GM21723 (cell line): Measurements from ENCODE around the gene NYNRIN.
"Not testable (repeated sequence)": the region's sequence is repeated elsewhere in the genome, so short reads cannot be mapped to it uniquely, and the experiment has no call there.

Source experiments
- ATAC-seq: cut with Tn5 transposase; IDR thresholded peaks from one replicate; pipeline ENCODE4 v1.9.1; 2021; ENCODE audit warnings: mild to moderate bottlenecking, moderate library complexity; ENCODE audit not compliant: unreplicated experiment

Gene NYNRIN

DNA sequence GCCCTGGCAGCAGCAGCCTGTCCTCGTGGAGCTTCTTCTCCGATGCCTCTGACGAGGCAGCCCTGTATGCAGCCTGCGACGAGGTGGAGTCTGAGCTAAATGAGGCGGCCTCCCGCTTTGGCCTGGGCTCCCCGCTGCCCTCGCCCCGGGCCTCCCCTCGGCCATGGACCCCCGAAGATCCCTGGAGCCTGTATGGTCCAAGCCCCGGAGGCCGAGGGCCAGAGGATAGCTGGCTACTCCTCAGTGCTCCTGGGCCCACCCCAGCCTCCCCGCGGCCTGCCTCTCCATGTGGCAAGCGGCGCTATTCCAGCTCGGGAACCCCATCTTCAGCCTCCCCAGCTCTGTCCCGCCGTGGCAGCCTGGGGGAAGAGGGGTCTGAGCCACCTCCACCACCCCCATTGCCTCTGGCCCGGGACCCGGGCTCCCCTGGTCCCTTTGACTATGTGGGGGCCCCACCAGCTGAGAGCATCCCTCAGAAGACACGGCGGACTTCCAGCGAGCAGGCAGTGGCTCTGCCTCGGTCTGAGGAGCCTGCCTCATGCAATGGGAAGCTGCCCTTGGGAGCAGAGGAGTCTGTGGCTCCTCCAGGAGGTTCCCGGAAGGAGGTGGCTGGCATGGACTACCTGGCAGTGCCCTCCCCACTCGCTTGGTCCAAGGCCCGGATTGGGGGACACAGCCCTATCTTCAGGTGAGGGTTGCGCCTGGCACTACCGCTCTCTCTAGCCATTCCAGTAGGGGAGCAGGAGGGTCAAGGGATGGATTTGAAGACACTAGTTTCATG is 28.7 kb upstream of the NYNRIN start:
- ATAC-seq: no peak

DNA sequence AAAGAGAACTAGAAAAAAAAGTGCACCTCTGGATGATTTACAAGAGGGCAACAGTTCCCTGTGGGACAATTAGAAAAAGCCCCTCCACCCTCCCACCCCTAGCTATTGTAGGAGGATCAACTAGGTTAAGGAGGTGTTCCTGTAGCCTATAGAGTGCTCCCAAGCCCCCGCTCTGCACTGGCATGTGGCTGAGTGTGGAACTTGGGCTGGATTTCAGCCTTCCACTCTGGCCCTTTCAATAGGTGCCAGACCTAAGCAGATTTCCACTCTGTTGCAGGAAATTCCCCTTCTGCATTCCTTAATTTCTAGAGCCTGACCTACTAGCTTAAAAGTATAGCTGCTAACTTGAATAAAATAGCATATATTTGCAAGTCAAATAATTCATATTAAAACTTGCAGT is 28.1 kb upstream of the NYNRIN start:
- ATAC-seq: no peak

DNA sequence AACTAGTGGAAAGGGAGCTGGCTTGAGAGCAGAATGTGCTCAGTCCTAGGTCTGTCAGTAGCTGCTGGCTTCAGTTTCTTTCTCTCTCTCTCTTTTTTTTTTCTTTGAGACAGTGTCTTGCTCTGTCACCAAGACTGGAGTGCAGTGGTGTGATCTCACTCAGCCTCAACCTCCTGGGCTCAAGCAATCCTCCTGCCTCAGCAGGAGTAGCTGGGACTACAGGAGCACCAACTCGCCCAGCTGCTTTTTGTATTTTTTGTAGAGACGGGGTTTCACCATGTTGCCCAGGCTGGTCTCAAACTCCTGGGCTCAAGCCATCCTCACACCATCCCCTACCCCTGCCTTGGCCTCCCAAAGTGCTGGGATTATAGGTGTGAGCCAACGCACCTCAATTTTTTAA is 27.2 kb upstream of the NYNRIN start:
- not testable (repeated sequence) for ATAC-seq

DNA sequence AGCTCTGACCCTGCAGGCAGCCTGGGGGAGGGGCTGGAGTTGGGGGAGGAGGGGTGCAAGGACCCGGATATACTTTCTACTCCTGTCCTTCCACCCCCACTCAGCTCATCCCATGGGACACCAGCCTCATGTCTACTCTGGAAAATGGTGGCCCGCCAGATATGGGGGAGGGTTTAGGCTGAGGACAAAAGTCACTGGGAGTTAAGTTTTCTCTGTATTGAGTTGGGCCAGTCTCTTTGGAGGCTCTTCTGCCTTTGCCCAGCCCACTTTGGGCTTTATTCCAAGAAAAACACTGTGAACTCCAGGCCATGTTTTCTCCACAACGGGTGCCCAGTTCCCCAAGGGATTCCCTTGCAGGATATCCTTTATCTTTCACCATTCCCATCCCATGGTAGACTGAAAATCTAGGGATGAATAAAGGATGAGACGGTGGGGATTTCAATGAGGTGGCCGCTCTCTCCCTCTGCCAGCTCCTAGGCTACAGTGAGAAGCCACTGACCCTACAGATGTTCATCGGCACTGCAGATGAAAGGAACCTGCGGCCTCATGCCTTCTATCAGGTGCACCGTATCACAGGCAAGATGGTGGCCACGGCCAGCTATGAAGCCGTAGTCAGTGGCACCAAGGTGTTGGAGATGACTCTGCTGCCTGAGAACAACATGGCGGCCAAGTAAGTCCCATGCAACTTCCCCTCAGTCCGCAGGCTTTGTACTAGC is 25.9 kb upstream of the NYNRIN start:
- ATAC-seq: no peak

DNA sequence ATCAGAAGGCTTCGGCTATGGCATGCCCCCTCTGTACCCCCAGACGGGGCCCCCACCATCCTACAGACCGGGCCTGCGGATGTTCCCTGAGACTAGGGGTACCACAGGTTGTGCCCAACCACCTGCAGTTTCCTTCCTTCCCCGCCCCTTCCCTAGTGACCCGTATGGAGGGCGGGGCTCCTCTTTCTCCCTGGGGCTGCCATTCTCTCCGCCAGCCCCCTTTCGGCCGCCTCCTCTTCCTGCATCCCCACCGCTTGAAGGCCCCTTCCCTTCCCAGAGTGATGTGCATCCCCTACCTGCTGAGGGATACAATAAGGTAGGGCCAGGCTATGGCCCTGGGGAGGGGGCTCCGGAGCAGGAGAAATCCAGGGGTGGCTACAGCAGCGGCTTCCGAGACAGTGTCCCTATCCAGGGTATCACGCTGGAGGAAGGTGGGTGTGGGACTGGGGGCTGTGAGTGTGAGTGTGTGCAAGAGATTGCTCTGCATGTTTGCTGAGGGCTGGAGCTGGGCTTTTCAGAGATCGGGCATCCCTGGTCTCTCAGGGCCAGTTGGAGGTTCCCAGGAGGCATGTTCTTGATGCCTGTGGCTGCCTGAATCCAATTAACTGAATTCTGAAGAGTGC is 22.2 kb upstream of the NYNRIN start:
- no peak for ATAC-seq

DNA sequence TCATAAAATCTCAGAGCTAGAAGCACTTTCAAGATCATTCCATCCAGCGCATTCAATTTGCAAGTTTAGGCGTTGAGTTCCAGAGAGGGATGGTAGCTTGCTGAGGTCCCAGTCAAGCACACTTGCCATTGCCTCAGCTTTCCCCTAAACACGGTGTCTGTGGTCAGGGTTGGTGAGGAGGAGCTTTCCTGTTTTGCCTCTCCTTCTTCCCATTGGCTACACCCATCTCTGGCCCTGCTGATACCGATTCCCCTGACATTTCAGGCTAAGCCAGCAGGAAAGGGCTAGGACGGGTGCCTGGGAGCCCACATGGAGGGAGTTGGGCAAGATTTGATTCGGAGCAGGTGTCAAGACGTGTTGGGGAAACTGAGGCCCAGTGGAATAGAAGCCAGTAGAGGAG is 21.7 kb upstream of the NYNRIN start:
- no peak for ATAC-seq

DNA sequence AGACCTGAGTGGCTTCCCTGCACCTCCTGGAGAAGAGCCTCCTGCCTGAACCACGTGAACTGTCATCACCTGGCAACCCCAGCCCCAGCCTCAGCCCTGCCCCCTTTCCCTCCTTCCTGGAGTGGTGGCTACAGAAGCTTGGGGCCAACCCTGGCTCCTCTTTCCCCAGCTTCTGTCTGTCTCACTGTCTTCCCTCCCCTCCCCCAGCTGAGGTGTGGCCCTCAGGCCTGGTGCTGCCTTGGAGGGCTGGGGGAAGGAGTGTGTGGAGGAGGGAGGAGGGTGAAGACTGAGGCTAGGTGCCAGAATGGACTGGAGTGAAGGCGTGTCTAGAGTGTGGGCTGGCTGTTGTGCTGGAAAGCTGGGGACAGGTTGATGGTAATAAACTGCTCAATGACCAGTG is 21.1 kb upstream of the NYNRIN start:
- no peak for ATAC-seq

DNA sequence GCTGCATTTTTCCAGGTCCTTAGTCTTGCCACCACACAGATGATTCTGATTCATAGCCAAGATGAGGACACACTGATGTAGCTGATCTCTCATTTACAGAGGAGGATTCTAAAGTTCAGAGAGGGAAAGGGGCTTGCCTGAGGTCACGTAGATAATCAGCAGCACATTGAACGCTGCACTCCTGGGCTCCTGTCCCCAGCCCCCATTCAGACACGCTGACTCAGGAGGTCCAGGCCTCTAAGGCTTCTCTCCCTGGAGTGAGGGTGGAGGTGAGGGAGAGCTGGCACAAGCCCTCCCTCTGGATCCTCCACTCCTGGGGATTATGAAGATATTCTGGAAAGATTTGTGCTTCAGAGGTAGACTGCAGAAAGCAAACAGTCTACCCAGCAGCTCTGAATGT is 20.5 kb upstream of the NYNRIN start:
- ATAC-seq: no peak

DNA sequence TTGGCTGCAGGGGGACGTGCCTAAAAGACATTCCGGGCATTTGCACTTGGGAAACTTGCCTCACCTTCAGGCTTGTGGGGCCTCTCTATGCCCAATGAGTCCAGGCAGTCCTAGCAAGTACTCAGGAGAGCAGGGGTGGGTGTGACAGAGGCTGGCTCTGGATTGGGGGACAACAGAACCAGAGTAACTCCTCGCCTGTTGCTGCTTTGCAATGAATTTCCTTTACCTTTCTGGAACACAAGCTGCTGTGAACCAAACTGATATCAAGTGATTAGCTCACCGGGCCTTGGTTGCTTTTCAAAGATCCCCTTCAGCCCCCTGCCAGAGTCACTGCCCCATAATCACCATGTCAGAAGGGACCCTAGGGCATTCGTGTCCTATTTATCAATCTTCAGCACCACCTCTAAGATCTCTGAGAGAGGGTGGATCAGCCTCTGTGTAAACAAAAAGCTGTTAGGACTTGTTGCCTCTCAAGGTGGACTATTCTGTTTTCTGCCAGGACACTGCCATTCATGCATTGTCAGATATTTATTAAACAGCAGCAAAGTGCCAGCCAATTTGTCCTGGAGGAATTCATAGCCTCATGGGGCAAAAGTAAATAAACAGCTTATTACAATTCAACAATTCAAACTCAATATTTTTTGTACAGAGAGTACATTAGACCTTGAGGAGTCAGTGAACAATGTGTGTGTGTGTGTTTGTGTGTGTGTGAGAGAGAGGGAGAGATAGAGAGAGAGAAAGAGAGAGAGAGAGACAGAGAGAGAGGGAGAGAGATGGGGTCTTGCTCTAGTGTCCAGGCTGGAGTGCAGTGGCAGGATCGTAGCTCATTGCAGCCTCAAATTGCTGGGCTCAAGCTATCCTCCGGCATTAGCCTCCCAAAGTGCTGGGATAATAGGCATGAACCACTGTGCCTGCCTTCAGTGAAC is 19.6 kb upstream of the NYNRIN start:
- ATAC-seq: no peak

DNA sequence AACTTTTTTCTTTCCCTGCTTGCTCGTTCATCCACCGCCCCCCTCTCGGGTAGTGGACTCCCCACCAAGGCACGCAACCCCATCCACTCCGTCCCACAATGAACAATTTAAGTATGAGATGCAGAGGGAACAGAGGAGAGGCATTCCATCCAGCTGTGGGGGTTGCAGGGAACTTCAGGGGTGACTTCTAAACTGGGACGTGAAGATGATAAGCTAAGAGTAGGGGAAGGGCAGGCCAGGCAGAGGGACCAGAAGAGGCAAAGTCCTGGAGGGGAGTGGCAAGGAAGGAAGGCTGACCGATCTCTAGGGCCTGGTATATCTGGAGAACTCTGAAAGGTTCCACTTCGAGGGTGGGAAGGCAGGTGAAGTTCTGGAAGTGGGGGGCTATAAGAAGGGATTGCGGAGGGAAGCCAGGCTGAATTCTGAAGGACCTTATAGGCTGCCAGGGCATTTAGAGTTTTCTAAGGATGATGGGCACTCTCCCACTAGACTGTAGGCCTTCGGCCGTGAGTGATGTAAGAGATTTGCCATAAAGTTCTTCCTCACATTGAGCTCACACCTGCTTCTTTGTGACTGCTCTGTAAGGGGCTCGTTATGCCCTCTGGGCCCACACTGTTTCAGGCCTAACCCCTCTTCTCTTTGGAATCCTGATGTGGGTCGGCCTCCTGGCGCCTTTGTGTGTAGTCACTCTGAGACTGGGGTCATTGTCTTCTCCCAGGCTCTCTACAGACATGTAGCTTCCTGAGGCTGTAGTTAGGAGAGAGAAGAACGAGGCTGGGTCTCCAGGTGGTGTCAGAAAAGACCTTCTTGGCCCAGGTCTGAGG is 18.7 kb upstream of the NYNRIN start:
- ATAC-seq: no peak

DNA sequence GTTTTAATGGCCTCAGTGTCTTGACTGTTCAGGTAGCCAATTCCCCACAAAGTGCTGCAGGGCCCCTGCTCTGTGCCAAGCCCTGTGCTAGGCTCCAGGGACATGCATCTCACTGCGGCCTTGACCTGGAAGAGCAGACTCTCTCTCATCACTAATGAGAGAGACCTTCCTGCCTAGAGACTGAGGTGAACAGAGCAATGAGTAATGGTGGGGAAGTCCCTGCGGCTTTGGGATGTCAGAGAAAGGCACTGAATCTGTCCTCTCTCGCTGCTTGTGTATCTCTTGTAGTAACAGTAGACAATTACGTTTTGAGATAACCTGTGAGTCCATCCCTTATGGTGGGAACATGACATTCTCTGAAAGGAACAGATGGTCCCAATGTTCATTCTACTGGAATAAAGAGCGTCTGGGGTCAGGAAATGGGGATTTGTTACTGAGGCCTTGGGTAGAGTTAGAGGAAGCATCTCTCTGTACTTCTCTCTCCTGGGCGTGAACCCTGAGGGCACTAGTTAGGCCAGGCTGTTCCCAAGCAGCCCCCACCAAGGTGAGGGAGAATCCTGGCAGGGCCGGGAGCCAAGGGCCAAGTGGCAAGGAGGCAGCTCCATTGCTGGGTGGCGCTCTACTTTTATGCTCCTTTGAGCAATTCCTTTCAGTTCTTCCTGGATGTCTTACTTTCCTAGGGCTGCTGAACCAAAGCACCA is 17.3 kb upstream of the NYNRIN start:
- no peak for ATAC-seq

DNA sequence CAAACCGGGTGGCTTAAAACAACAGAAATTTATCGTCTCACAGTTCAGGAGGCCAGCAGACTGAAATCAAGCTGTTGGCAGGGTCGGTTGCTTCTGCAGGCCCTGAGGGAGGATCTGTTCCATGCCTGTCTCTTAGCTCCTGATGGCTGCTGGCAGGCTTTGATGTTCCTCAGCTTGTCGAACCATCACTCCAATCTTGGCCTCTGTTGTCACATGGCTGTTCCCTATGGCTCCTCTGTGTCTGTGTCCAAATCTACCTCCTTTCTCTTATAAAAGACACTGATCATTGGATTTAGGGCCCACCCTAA is 16.8 kb upstream of the NYNRIN start:
- no peak for ATAC-seq

DNA sequence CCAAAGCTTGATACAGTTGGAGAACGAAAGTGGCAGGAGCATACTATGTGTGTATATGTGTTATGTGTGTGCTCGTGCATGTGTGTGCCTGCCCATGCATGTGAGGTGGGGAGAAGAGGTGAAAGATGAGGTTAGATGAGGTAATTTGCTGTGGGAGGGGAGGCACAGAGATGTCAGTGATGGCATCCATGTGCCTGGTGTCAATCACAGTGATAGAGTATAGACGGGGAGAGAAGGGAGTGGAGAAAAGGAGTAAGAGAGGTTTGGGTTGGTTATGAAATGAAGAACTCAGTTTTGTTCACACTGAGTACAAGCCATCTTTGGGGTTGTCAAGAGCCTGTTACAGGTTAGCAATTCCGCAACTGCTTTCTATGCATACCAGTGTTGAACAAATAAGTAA is 14.6 kb upstream of the NYNRIN start:
- no peak for ATAC-seq

DNA sequence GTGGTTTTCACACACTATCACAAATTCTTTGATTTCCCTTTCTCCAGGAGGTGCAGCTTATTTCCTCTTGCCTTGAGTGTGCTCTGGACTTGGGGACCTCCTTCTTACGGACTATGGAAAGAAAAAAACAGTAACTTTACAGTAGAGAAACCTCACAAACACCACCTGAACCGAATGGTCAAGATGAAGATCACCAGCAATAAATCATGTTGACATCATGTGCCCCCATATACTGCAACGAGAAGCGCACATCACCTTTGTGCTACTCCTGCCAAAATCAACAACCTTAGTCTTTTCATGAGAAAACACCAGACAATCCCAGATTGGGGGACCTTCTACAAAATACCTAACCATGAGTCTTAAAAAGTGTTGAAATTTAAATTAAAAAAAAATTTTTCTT is 13.3 kb upstream of the NYNRIN start:
- ATAC-seq: no peak

DNA sequence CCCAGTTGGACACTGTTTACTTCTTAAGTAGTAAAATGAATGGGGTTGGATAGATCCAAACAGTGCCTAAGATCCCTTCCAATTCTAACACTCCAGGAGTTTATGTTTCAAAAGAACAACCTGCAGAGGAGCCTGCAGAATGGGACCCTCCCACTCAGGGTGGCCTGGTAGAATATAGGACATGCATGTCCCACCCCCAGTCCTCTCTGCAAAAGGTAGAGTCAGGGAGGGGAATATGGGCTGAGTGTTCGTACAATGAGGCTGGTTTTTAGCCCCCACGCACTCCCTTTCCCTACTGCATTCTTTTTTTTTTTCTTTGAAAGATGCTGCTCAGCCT is 11.8 kb upstream of the NYNRIN start:
- ATAC-seq: no peak

DNA sequence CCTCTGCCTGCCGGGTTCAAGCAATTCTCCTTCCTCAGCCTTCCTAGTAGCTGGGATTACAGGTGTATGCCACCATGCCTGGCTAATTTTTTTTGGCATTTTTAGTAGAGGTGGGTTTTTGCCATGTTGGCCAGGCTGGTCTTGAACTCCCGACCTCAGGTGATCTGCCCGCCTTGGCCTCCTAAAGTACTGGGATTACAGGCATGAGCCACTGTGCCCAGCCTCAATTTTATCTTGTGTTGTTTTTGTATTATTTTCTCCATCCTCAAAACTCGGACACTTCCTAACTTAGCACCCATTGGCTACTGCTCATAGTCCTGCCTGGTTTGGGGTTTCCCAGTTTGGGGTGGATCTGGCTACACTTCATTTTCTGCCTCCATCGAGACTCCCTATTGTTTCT is 11.2 kb upstream of the NYNRIN start:
- ATAC-seq: not testable (repeated sequence)

DNA sequence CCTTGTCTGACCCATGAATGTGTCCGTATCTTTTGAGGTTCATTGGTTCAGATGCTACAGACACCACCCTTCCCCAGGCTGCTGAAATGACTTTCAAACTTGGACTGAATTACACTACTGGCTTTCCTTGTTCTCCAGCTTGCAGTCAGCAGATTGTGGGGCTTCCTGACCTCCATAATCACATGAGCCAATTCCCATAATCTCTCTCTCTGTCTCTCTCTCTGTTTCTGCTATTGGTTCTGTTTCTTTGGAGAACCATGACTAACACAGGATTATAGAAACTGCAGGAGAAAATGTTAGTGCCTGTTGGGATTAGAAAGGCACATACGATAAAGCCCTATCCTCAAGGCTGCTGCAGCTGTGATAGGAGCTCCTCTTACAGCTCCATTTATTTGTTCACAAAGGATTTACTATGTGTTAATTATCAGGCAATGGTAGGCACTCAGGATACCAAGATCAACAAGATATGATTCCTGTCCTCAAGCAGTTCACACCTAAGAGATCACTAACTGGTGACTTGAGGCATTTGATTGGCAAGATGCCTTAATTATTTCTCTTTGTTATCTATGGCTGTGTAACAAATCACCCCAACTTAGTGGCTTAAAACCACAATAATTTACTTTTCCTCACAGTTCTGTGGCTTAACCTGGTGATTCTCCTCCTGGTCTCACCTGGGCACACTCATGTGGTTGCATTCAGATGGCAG is 10.2 kb upstream of the NYNRIN start:
- ATAC-seq: no peak

DNA sequence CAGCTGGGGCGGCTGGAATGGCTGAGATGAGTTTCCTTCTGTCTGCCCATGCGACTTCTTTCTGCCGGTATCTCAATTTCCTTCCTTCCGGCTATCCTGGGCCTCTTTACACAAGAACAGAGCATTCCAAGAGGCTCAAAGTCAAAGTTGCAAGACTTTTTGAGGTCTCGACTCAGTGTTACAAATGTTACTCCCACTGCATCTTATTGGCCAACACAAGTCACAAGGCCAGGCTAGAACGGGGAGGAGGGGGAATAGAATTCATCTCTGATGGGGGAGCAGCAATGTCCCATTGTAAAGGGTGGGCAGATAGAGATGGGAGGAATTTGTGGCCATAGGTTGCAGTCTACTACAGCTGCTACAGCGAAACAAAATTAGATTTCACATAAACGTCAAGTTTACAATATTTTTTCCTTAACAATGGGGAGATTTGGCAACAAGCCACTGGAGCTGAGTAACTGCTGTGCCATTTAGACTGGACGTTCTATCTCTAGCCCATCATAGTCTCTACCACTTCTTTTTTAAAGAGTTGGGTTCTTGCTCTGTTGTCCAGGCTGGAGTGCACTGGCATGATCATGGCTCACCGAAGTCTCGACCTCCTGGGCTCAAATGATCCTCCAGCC is 9.5 kb upstream of the NYNRIN start:
- ATAC-seq: no peak
